Fibroblast of pulmonary artery (primary cell): Measurements from ENCODE around the gene PSMC3IP.

Experiments
- DNase-seq: peaks from one replicate; pipeline ENCODE4 v3.0.0-alpha.2; 2010; ENCODE audit warnings: low read depth
- H3K4me3 ChIP-seq: replicated peaks from 2 replicates; pipeline ENCODE4 v1.5.1; 2011; ENCODE audit warnings: low read depth, mild to moderate bottlenecking, control low read depth, low read length, moderate library complexity
- TF ChIP-seq, protein P1 (sequence below): IDR thresholded peaks from 2 replicates; pipeline ENCODE4 v1.5.1; 2011; ENCODE audit warnings: mild to moderate bottlenecking, control low read depth, low read length, inconsistent platforms; ENCODE audit errors: missing control alignments

The PSMC3IP gene

DNA sequence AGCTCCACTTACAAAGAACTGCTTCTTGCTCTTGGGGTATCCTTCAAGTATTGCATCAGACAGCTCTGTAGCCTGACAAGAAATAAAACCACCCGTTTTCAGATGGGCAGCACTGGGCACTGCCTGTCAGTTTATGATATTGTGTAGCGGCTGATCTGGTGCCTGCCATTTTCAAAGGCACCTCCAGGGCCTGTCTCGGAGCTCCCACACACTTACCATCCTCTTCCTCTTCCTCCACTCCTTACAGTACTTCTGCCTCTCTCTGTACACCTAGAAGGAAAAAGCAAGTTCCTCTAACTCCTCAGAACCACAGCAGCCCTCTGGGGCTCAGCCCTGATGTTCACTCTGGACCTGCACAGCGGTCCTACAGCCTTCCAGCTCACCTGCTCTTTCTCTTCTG, 4.4 kb downstream of the PSMC3IP start:
- H3K4me3 ChIP-seq: no peak overlapping the region
- TF ChIP-seq, protein P1, sequence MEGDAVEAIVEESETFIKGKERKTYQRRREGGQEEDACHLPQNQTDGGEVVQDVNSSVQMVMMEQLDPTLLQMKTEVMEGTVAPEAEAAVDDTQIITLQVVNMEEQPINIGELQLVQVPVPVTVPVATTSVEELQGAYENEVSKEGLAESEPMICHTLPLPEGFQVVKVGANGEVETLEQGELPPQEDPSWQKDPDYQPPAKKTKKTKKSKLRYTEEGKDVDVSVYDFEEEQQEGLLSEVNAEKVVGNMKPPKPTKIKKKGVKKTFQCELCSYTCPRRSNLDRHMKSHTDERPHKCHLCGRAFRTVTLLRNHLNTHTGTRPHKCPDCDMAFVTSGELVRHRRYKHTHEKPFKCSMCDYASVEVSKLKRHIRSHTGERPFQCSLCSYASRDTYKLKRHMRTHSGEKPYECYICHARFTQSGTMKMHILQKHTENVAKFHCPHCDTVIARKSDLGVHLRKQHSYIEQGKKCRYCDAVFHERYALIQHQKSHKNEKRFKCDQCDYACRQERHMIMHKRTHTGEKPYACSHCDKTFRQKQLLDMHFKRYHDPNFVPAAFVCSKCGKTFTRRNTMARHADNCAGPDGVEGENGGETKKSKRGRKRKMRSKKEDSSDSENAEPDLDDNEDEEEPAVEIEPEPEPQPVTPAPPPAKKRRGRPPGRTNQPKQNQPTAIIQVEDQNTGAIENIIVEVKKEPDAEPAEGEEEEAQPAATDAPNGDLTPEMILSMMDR: no peak
- DNase-seq: no peak

- TF ChIP-seq, protein P1: no peak
- no peak overlapping the region for H3K4me3 ChIP-seq
- DNase-seq: no peak
These were observed 5.9 kb downstream of the PSMC3IP start for GRCh38 chr17:42571435-42572225.

GRCh38 chr17:42568341-42569111, 9.0 kb downstream of the PSMC3IP start:
- TF ChIP-seq, protein P1: no peak
- H3K4me3 ChIP-seq: no peak overlapping the region
- DNase-seq: no peak

DNA sequence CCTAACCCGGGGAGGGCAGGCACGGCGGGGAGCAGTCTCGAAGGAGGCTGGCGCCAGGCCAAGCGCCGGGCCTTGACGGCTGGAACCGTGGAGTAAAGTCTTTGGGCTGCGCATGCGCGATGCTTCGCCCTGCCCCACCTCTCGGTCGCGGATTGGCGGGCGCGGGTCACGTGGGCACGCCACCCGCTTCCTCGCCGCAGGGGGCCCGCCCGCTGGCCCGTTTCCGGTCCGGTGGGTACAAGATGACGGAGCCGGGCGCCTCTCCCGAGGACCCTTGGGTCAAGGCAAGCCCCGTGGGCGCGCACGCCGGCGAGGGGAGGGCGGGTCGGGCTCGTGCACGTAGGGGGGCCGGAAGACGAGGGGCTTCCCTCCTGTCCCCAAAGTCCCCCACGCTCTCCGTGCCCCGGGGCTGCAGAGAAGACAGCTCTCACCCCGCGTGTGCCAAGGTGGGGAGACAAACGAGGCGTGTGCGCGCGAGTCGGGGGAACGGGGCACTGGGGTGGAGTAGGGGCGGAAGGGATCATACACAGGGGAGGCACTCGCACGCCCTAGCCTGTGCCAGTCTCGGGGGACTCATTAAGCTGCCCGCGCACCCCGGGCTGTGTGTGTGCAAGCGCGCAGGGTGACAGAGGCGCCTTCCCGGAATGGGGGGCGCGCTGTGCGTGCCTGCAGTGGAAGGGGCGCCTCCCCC, 10.5 kb downstream of the PSMC3IP start, which contains the start of gene MLX:
Gene MLX, plus strand, starts transcription at position 218 of the 691 bp plus-strand sequence. Its CDS starts 25 bp downstream, at position 243.
- TF ChIP-seq, protein P1: no peak
- H3K4me3 ChIP-seq: peak within 1 kb of the TSS; percentile 89
- DNase-seq: peak; percentile 90

- DNase-seq: no peak
- TF ChIP-seq, protein P1: no peak
- H3K4me3 ChIP-seq: peak overlapping the region; percentile 89
These were observed 11.2 kb downstream of the PSMC3IP start for GRCh38 chr17:42566215-42566882.

GRCh38 chr17:42565523-42566214, 11.9 kb downstream of the PSMC3IP start:
- H3K4me3 ChIP-seq: no peak overlapping the region
- TF ChIP-seq, protein P1: no peak
- DNase-seq: no peak
